ENCODE data around the gene SLC39A1. TPM values are rescaled to one million over a fixed set of nuclear protein-coding genes. Genes with fewer than 3 reads are reported as not detected.

The SLC39A1 gene
- total and polyA plus RNA-seq, 5 experiments from 2014 or later = 14.7 to 35.2 (median 29.5) TPM

Small RNAs within 50 kb of the gene (microRNA-seq; reads per million reads assigned to microRNA genes)
- gene MIR6737 (ENCODE audit: borderline microRNAs expressed) = not detected

Other genes starting within 250 kb of the SLC39A1 start
- gene INTS3, start 235.5 kb downstream of the SLC39A1 start, total RNA-seq = 10 to 100 TPM; 58.2 to 60.6 TPM
- 10 to 100 TPM in 2 of 3 donors, 1 to 10 TPM in 1; 10.0 to 13.8 (median 10.8) TPM for gene INTS3, start 235.5 kb downstream of the SLC39A1 start, polyA plus RNA-seq
- gene SLC27A3, start 188.1 kb downstream of the SLC39A1 start, total RNA-seq = 10 to 100 TPM; 15.3 to 18.5 TPM
- 10 to 100 TPM in 2 of 3 donors, 1 to 10 TPM in 1; 8.4 to 15.6 (median 10.0) TPM for gene SLC27A3, start 188.1 kb downstream of the SLC39A1 start, polyA plus RNA-seq
- gene GATAD2B, start 40.6 kb downstream of the SLC39A1 start, total RNA-seq = 100 to 1,000 TPM; 110 to 120 TPM
- gene GATAD2B, start 40.6 kb downstream of the SLC39A1 start, polyA plus RNA-seq = 1 to 10 TPM; 4.4 to 5.3 (median 5.2) TPM
- 100 to 1,000 TPM; 174 to 194 TPM for gene DENND4B, start 16.8 kb downstream of the SLC39A1 start, total RNA-seq
- gene DENND4B, start 16.8 kb downstream of the SLC39A1 start, polyA plus RNA-seq = 10 to 100 TPM; 12.0 to 21.2 (median 19.0) TPM
- gene CRTC2, start 4.9 kb downstream of the SLC39A1 start, total RNA-seq = 100 to 1,000 TPM; 132 to 147 TPM
- 10 to 100 TPM; 21.4 to 49.6 (median 27.1) TPM for gene CRTC2, start 4.9 kb downstream of the SLC39A1 start, polyA plus RNA-seq
- 10 to 100 TPM; 11.1 to 13.2 TPM for gene CREB3L4, start 4.4 kb upstream of the SLC39A1 start, total RNA-seq
- 1 to 10 TPM; 4.3 to 6.0 (median 4.4) TPM for gene CREB3L4, start 4.4 kb upstream of the SLC39A1 start, polyA plus RNA-seq
- 100 to 1,000 TPM; 120 to 121 TPM for gene JTB, start 14.1 kb upstream of the SLC39A1 start, total RNA-seq
- 100 to 1,000 TPM; 302 to 384 (median 322) TPM for gene JTB, start 14.1 kb upstream of the SLC39A1 start, polyA plus RNA-seq
- 1 to 10 TPM; 2.8 to 3.1 TPM for gene RAB13, start 22.8 kb upstream of the SLC39A1 start, total RNA-seq
- 1 to 10 TPM in 1 of 3 donors, under 1 TPM in 2; 0.53 to 1.0 (median 0.66) TPM for gene RAB13, start 22.8 kb upstream of the SLC39A1 start, polyA plus RNA-seq
- gene RPS27, start 27.2 kb upstream of the SLC39A1 start, total RNA-seq = 1,000 to 10,000 TPM; 5,101 to 5,184 TPM
- over 10,000 TPM; 23,491 to 26,660 (median 26,449) TPM for gene RPS27, start 27.2 kb upstream of the SLC39A1 start, polyA plus RNA-seq
- under 1 TPM; 0.16 to 0.22 TPM for gene NUP210L, start 191.5 kb upstream of the SLC39A1 start, total RNA-seq
- gene NUP210L, start 191.5 kb upstream of the SLC39A1 start, polyA plus RNA-seq = under 1 TPM in 1 of 3 donors, not detected in 2; 0.06 TPM
- gene TPM3, start 228.6 kb upstream of the SLC39A1 start, total RNA-seq = 100 to 1,000 TPM; 287 to 307 TPM
- gene TPM3, start 228.6 kb upstream of the SLC39A1 start, polyA plus RNA-seq = 1,000 to 10,000 TPM in 1 of 3 donors, 100 to 1,000 TPM in 2; 791 to 1,022 (median 805) TPM
- not detected for gene CFAP141, start 242.8 kb upstream of the SLC39A1 start, total RNA-seq
- not detected for gene CFAP141, start 242.8 kb upstream of the SLC39A1 start, polyA plus RNA-seq

All from naive thymus-derived CD8-positive, alpha-beta T cell (primary cell).